SK-N-SH (cell line): ENCODE results near the gene RARG. TPM values are rescaled to one million over a fixed set of nuclear protein-coding genes. Genes with fewer than 3 reads are reported as not detected.

Source experiments
- CTCF ChIA-PET: fragments of 300-600, 350-600 bp; formaldehyde crosslinking; extraction: SDS; loops from one replicate; lab custom pipeline; 2021; lab: Yijun Ruan, JAX
- POLR2A ChIA-PET: fragments of 350-600 bp; sonication (Branson Sonifier 250); formaldehyde crosslinking; extraction: SDS; loops from one replicate; lab custom pipeline; 2020; ENCODE audit warnings: antibody characterized with exemption, inconsistent platforms; lab: Yijun Ruan, JAX
- DNase-seq: peaks from one replicate; pipeline ENCODE4 v3.0.0; 2012
- H2AFZ ChIP-seq: fragments of 200-600 bp; sonication (generic); 2 replicates; pipeline ENCODE4 v1.8.1; 2016; ENCODE audit warnings: antibody characterized with exemption, mild to moderate bottlenecking, low read depth
- H3F3A ChIP-seq: fragments of 200-600 bp; sonication (generic); replicated peaks from 2 replicates; pipeline ENCODE3; 2016; ENCODE audit warnings: antibody characterized with exemption, mild to moderate bottlenecking; ENCODE audit not compliant: insufficient read depth
- H3K27ac ChIP-seq, 2 experiments: fragments of 200-500 bp in 1 of 2; fragments of 200-600 bp in 1 of 2; sonication (Bioruptor generic) in 1 of 2; sonication (generic), shearing (Covaris generic) in 1 of 2; 2 replicates each; pipeline versions ENCODE4 v1.5.1 to v1.6.1; 2014 to 2016; ENCODE audit warnings: low read depth in 2 of 2, inconsistent platforms in 1 of 2, low read length in 1 of 2, mild to moderate bottlenecking in 1 of 2, mixed read lengths in 1 of 2
- H3K27me3 ChIP-seq: fragments of 200-600 bp; sonication (generic), shearing (Covaris generic); 2 replicates; pipeline ENCODE4 v1.6.1; 2016; ENCODE audit warnings: mixed run types; ENCODE audit not compliant: insufficient read depth
- H3K36me3 ChIP-seq, 2 experiments: fragments of 200-500 bp in 1 of 2; fragments of 200-600 bp in 1 of 2; sonication (Bioruptor generic) in 1 of 2; sonication (generic) in 1 of 2; replicated peaks in 1 of 2; 2 replicates each; pipeline versions ENCODE3 to v1.5.1; 2014 to 2016; ENCODE audit warnings: low read length in 1 of 2, mild to moderate bottlenecking in 1 of 2; ENCODE audit not compliant: insufficient read depth in 2 of 2, control insufficient read depth in 1 of 2
- H3K4me1 ChIP-seq, 2 experiments: fragments of 200-500 bp in 1 of 2; fragments of 200-600 bp in 1 of 2; sonication (Bioruptor generic) in 1 of 2; sonication (generic), shearing (Covaris generic) in 1 of 2; 2 replicates each; pipeline versions ENCODE4 v1.5.1 to v1.6.1; 2014 to 2016; ENCODE audit warnings: low read depth in 1 of 2, low read length in 1 of 2, mixed run types in 1 of 2; ENCODE audit not compliant: insufficient read depth in 2 of 2, control insufficient read depth in 1 of 2
- H3K4me2 ChIP-seq: fragments of 200-600 bp; sonication (generic), shearing (Covaris generic); 2 replicates; pipeline ENCODE4 v1.6.1; 2017; ENCODE audit warnings: mixed run types
- H3K4me3 ChIP-seq, 2 experiments: fragments of 200-500 bp in 1 of 2; fragments of 200-600 bp in 1 of 2; sonication (Bioruptor generic) in 1 of 2; sonication (generic), shearing (Covaris generic) in 1 of 2; 2 replicates each; pipeline versions ENCODE4 v1.5.1 to v1.8.1; 2014 to 2016; ENCODE audit warnings: low read depth in 2 of 2, inconsistent platforms in 1 of 2, low read length in 1 of 2, mild to moderate bottlenecking in 1 of 2, mixed read lengths in 1 of 2, moderate library complexity in 1 of 2
- H3K79me2 ChIP-seq: fragments of 200-600 bp; sonication (generic); 2 replicates; pipeline ENCODE4 v1.8.1; 2017; ENCODE audit warnings: mild to moderate bottlenecking; ENCODE audit not compliant: insufficient read depth
- H3K9ac ChIP-seq: fragments of 200-600 bp; sonication (generic); 2 replicates; pipeline ENCODE4 v1.6.1; 2017; ENCODE audit warnings: mixed run types
- H3K9me2 ChIP-seq: fragments of 200-600 bp; sonication (generic); 2 replicates; pipeline ENCODE4 v1.6.1; 2017; ENCODE audit warnings: mixed run types
- H3K9me3 ChIP-seq: fragments of 200-600 bp; sonication (generic); 2 replicates; pipeline ENCODE4 v1.6.1; 2017; ENCODE audit warnings: mixed run types, mild to moderate bottlenecking, moderate library complexity
- H4K20me1 ChIP-seq: fragments of 200-600 bp; sonication (generic); 2 replicates; pipeline ENCODE4 v1.6.1; 2017; ENCODE audit warnings: mild to moderate bottlenecking, mixed run types; ENCODE audit not compliant: insufficient read depth
- CHD2 ChIP-seq: fragments of 150-350 bp; IDR thresholded peaks from 2 replicates; pipeline ENCODE4 v1.6.1; 2018; ENCODE audit warnings: low read length; ENCODE audit not compliant: partially characterized antibody
- CTCF ChIP-seq: fragments of 200-600 bp; sonication (generic); IDR thresholded peaks from 2 replicates; pipeline ENCODE4 v1.6.1; 2017; ENCODE audit warnings: antibody characterized with exemption, mild to moderate bottlenecking, moderate library complexity
- FOXM1 ChIP-seq: IDR thresholded peaks from 2 replicates; pipeline ENCODE4 v1.4.0; 2012; ENCODE audit warnings: low read depth, mild to moderate bottlenecking
- GATA2 ChIP-seq: sonication (generic); formaldehyde crosslinking; IDR thresholded peaks from 2 replicates; pipeline ENCODE4 v1.5.0; 2020; ENCODE audit warnings: mild to moderate bottlenecking, missing genetic modification reagents
- JUND ChIP-seq: IDR thresholded peaks from 2 replicates; pipeline ENCODE4 v1.4.0; 2012
- MAX ChIP-seq: IDR thresholded peaks from 2 replicates; pipeline ENCODE4 v1.4.0; 2012; ENCODE audit warnings: low read depth
- MEF2A ChIP-seq: IDR thresholded peaks from 2 replicates; pipeline ENCODE4 v1.4.0; 2012; ENCODE audit warnings: low read depth, borderline replicate concordance
- MXI1 ChIP-seq: IDR thresholded peaks from 2 replicates; pipeline ENCODE4 v1.6.1; 2012; ENCODE audit warnings: mild to moderate bottlenecking, low read depth, low read length, improper control_type of control experiment
- NFIC ChIP-seq: IDR thresholded peaks from 2 replicates; pipeline ENCODE4 v1.4.0; 2012; ENCODE audit warnings: borderline replicate concordance
- PBX3 ChIP-seq: IDR thresholded peaks from 2 replicates; pipeline ENCODE4; 2012
- RCOR1 ChIP-seq: fragments of 150-350 bp; IDR thresholded peaks from 2 replicates; pipeline ENCODE4 v1.6.1; 2017; ENCODE audit warnings: antibody characterized with exemption, low read length
- REST ChIP-seq: IDR thresholded peaks from 2 replicates; pipeline ENCODE4 v1.6.1; 2012; ENCODE audit warnings: mild to moderate bottlenecking, low read depth, low read length, moderate library complexity
- RFX5 ChIP-seq: IDR thresholded peaks from 2 replicates; pipeline ENCODE4 v1.6.1; 2012; ENCODE audit warnings: mild to moderate bottlenecking, improper control_type of control experiment, low read length
- RXRA ChIP-seq: IDR thresholded peaks from 2 replicates; pipeline ENCODE4 v1.4.0; 2012; ENCODE audit warnings: low read depth, mild to moderate bottlenecking, borderline replicate concordance
- SIN3A ChIP-seq: IDR thresholded peaks from 2 replicates; pipeline ENCODE4 v1.6.1; 2012; ENCODE audit warnings: low read depth, mild to moderate bottlenecking, low read length, moderate library complexity, borderline replicate concordance
- TAF1 ChIP-seq: IDR thresholded peaks from 2 replicates; pipeline ENCODE4 v1.6.1; 2012; ENCODE audit warnings: low read depth, mild to moderate bottlenecking, low read length, moderate library complexity, borderline replicate concordance
- USF1 ChIP-seq: IDR thresholded peaks from 2 replicates; pipeline ENCODE4 v1.4.0; 2012; ENCODE audit warnings: low read depth, borderline replicate concordance
- YY1 ChIP-seq: IDR thresholded peaks from 2 replicates; pipeline ENCODE4 v1.4.0; 2012; ENCODE audit warnings: low read depth, mild to moderate bottlenecking
- ZBTB33 ChIP-seq: IDR thresholded peaks from 2 replicates; pipeline ENCODE4 v1.4.0; 2012; ENCODE audit warnings: low read depth, borderline replicate concordance
- WGBS: methylation state at CpG from one replicate; pipeline ENCODE4 v1.1.6; 2017; ENCODE audit warnings: low lambda C conversion rate; 5-methylcytosine and 5-hydroxymethylcytosine counted together
- polyA plus RNA-seq, 3 experiments: library from polyadenylated mRNA; depleted of rRNA; stranded (reverse); fragments of >200 nt; gene quantifications; 2 replicates each; pipeline ENCODE4 v1.2.3, GENCODE V29; 2012

Gene RARG
- polyA plus RNA-seq, 1 of the 3 experiments (the other 2 are of a cell fraction): 36.6 TPM

- DNase-seq: no peak
- no peaks in the 10 kb centered on the region for H3K9me3 ChIP-seq
- H3K27ac ChIP-seq: no peak overlapping the region
- 74% methylated on average over 9 of the region's 14 CpGs for WGBS
- H3K9me2 ChIP-seq: no peaks in the 10 kb centered on the region
- H3K36me3 ChIP-seq: peaks cover 11 to 14% of the 10 kb centered on the region in 2 experiments
- no peak overlapping the region for H2AFZ ChIP-seq
- H3K27me3 ChIP-seq: no peaks in the 10 kb centered on the region
- H4K20me1 ChIP-seq: no peaks in the 10 kb centered on the region
- POLR2A ChIA-PET: interaction anchor here (0.5 to 1.2 kb wide), 3 partner anchors 8 to 34 kb away, joined by 3 to 4 read pairs (median 4); partner anchors contain the start of genes CSAD and ZNF740
- no peak overlapping the region for H3K4me3 ChIP-seq
- no peak overlapping the region for H3K9ac ChIP-seq
- peaks cover 13% of the 10 kb centered on the region for H3F3A ChIP-seq
- CTCF ChIA-PET: interaction anchor here (0.9 to 23.1 kb wide), 5 partner anchors 10 to 32 kb away, joined by 3 to 272 read pairs (median 27); partner anchors contain the start of genes CSAD and ZNF740
- TF ChIP-seq CHD2: no peak
- no peak for TF ChIP-seq YY1
- TF ChIP-seq SIN3A: no peak
- TF ChIP-seq PBX3: no peak
- no peak for TF ChIP-seq CTCF
- TF ChIP-seq RCOR1: no peak
- no peak for TF ChIP-seq MXI1
- no peak for TF ChIP-seq REST
- TF ChIP-seq MAX: no peak
- TF ChIP-seq RFX5: no peak
- TF ChIP-seq GATA2 (CRISPR knock-in tag): no peak
- no peak for TF ChIP-seq FOXM1
- no peak for TF ChIP-seq NFIC
- TF ChIP-seq MEF2A: no peak
- no peak for TF ChIP-seq ZBTB33
- no peak for TF ChIP-seq RXRA
- TF ChIP-seq JUND: no peak
- TF ChIP-seq USF1: no peak
- TF ChIP-seq TAF1: no peak
- H3K79me2 ChIP-seq: no peaks in the 10 kb centered on the region
- no peak overlapping the region for H3K4me2 ChIP-seq
- no peaks in the 10 kb centered on the region; a peak in 1 of 4 replicates for H3K4me1 ChIP-seq
These were observed 39.4 kb downstream of the RARG start for GRCh38 chr12:53192531-53193021.
